Panc1 (cell line): Measurements from ENCODE around the gene GRID1.

Experiments
- POLR2AphosphoS5 ChIP-seq: IDR thresholded peaks from 2 replicates; pipeline ENCODE4 v1.6.1; 2012; ENCODE audit warnings: mild to moderate bottlenecking, low read depth, low read length, moderate library complexity
- TCF7L2 ChIP-seq: IDR thresholded peaks from 2 replicates; pipeline ENCODE4 v1.6.1; 2011; ENCODE audit warnings: mild to moderate bottlenecking, low read depth, low read length, inconsistent platforms
- TF ChIP-seq, protein P1 (sequence below): fragments of 450-650 bp; IDR thresholded peaks from 2 replicates; pipeline ENCODE4 v1.5.1; 2017; ENCODE audit warnings: mild to moderate bottlenecking
- TF ChIP-seq, protein P2 (sequence below), 2 experiments: IDR thresholded peaks; 2 replicates each; pipeline ENCODE4 v1.6.1; 2011 to 2012; ENCODE audit warnings: low read depth in 2 of 2, control low read depth in 1 of 2, low read length in 1 of 2, mild to moderate bottlenecking in 1 of 2, moderate library complexity in 1 of 2; ENCODE audit not compliant: insufficient read depth in 1 of 2

DNA sequence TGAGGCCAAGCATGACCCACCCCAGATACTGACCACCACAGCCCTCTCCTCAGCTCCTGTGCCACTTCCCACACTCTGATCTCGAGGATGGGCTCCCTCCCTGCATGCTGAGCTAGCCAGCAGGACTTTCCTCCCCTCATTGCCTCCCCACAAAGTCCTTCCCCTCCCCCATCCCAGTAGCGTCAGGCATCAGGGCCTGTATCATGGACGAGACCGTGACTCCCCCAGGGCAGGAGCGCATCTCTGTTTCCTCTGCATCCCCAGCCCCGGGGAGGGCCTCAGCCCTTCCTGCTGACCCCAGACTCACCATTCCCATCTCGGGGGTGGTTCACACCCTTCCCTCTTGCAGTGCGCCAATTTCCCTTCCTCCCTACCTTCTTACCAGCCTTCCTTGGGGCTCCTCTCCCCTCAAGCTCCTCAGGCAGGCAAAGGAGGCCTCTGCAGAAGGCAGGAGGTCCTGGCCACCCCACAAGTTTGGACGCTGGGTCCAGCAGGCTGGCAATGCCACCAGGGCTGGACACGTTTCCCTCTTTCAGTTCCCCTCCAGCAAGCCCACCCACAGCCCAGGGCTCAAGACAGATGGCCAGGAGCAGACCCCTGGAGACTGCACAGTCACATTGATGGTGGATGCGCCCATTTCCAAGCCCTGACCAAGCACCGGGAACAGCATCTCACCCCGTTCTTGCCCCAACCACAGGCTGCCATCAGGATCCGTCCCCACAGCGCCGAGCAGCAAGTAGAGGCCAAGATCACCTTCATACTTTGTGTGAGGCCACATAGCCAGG lies 36.5 kb downstream of the GRID1 start:
- TF ChIP-seq TCF7L2 (no peak), POLR2AphosphoS5 (no peak)
- TF ChIP-seq, protein P1, sequence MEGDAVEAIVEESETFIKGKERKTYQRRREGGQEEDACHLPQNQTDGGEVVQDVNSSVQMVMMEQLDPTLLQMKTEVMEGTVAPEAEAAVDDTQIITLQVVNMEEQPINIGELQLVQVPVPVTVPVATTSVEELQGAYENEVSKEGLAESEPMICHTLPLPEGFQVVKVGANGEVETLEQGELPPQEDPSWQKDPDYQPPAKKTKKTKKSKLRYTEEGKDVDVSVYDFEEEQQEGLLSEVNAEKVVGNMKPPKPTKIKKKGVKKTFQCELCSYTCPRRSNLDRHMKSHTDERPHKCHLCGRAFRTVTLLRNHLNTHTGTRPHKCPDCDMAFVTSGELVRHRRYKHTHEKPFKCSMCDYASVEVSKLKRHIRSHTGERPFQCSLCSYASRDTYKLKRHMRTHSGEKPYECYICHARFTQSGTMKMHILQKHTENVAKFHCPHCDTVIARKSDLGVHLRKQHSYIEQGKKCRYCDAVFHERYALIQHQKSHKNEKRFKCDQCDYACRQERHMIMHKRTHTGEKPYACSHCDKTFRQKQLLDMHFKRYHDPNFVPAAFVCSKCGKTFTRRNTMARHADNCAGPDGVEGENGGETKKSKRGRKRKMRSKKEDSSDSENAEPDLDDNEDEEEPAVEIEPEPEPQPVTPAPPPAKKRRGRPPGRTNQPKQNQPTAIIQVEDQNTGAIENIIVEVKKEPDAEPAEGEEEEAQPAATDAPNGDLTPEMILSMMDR, result no peak
- TF ChIP-seq, protein P2, sequence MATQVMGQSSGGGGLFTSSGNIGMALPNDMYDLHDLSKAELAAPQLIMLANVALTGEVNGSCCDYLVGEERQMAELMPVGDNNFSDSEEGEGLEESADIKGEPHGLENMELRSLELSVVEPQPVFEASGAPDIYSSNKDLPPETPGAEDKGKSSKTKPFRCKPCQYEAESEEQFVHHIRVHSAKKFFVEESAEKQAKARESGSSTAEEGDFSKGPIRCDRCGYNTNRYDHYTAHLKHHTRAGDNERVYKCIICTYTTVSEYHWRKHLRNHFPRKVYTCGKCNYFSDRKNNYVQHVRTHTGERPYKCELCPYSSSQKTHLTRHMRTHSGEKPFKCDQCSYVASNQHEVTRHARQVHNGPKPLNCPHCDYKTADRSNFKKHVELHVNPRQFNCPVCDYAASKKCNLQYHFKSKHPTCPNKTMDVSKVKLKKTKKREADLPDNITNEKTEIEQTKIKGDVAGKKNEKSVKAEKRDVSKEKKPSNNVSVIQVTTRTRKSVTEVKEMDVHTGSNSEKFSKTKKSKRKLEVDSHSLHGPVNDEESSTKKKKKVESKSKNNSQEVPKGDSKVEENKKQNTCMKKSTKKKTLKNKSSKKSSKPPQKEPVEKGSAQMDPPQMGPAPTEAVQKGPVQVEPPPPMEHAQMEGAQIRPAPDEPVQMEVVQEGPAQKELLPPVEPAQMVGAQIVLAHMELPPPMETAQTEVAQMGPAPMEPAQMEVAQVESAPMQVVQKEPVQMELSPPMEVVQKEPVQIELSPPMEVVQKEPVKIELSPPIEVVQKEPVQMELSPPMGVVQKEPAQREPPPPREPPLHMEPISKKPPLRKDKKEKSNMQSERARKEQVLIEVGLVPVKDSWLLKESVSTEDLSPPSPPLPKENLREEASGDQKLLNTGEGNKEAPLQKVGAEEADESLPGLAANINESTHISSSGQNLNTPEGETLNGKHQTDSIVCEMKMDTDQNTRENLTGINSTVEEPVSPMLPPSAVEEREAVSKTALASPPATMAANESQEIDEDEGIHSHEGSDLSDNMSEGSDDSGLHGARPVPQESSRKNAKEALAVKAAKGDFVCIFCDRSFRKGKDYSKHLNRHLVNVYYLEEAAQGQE (IDR thresholded peaks at IDR 0.05; ENCODE audit: insufficient read depth in 1 of 2, low read depth in 2 of 2, low read length in 1 of 2), result no peak
